H7 (cell line): ENCODE data around the gene SIGLEC7. TPM values are rescaled to one million over a fixed set of nuclear protein-coding genes. Genes with fewer than 3 reads are reported as not detected.

Experiments used
- DNase-seq: peaks from one replicate; pipeline ENCODE4 v3.0.0; 2012
- H3K27me3 ChIP-seq: 2 replicates; pipeline ENCODE4 v1.6.0; 2011; ENCODE audit warnings: mild to moderate bottlenecking, low read length; ENCODE audit not compliant: control insufficient read depth, insufficient read depth
- H3K36me3 ChIP-seq: replicated peaks from 2 replicates; pipeline ENCODE4 v1.5.1; 2011; ENCODE audit warnings: low read length; ENCODE audit not compliant: control insufficient read depth, insufficient read depth
- H3K4me3 ChIP-seq: 2 replicates; pipeline ENCODE4 v1.5.1; 2011; ENCODE audit warnings: low read depth, mild to moderate bottlenecking, control low read depth, low read length, moderate library complexity; ENCODE audit not compliant: insufficient read depth
- total RNA-seq: library from RNA; depleted of rRNA; stranded (reverse); fragments of >200 nt; shearing (Covaris generic); gene quantifications from 2 replicates; pipeline ENCODE4 v1.2.3, GENCODE V29; 2014

SIGLEC7 gene
- total RNA-seq, 1 experiment from 2014 or later: not detected

DNA sequence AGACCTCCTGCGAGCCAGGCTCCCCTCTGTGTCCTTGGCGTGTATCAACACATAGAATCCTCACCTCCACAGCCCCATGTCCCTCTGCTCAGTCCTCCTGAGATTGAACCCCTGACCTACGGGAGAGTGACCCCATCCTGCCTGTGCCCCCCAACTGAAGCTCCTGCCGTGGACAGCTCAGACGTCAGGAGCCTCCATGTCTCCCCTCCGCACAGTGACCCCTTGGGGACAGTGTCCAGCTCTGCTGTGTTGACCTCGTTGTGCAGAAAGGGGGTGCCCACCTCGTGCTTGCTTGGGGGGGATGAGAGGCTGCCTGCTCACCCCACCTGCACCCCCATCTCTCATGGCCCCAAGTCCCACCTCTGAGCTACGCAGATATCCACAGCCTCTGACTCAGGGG is 17.9 kb upstream of the SIGLEC7 start:
- no peaks in the 10 kb centered on the region for H3K36me3 ChIP-seq
- H3K27me3 ChIP-seq: no peaks in the 10 kb centered on the region; the same call in 1 of the 2 replicates
- no peak for DNase-seq
- H3K4me3 ChIP-seq: no peak overlapping the region

DNA sequence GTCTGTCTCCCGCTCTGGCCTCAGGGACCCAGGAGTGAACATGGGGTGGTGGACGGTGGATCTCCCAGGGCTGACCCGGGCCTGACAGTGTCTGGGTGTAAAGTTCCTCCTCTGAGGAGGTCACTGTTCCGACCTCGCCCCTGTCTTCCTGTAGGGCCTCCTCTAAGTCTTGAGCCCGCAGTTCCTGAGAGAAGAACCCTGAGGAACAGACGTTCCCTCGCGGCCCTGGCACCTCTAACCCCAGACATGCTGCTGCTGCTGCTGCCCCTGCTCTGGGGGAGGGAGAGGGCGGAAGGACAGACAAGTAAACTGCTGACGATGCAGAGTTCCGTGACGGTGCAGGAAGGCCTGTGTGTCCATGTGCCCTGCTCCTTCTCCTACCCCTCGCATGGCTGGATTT is 17.4 kb upstream of the SIGLEC7 start, which contains the start of gene SIGLEC9:
Gene SIGLEC9 (plus strand): TSS at position 178 of the 400 bp plus-strand sequence. CDS start 69 bp downstream, at position 247.
- Histone ChIP-seq H3K27me3 (no peaks in the 10 kb centered on the region; the same call in 1 of the 2 replicates), H3K4me3 (no peak within 1 kb of the TSS), H3K36me3 (no peaks in the 10 kb centered on the region)
- no peak for DNase-seq

DNA sequence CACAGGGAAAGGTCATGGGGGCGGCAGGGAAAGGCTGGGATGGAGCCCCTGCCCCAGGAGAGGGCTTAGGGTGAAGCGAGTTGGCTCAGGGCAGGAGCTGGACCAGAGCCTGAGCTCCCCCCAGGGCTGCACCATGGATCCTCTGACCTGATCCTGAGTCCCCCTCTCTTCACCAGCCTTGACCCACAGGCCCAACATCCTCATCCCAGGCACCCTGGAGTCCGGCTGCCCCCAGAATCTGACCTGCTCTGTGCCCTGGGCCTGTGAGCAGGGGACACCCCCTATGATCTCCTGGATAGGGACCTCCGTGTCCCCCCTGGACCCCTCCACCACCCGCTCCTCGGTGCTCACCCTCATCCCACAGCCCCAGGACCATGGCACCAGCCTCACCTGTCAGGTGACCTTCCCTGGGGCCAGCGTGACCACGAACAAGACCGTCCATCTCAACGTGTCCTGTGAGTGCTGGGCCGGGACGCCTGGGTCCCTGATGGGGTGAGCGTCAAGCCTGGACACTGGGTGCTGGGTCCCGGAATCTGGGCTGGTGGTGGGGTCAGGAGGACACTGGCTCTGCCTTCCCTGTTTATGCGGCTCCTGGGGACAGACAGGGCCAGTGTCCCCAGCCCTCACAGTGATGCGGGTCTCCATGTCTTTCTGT is 16.6 kb upstream of the SIGLEC7 start:
- no peaks in the 10 kb centered on the region for H3K27me3 ChIP-seq
- DNase-seq: no peak
- H3K4me3 ChIP-seq: no peak overlapping the region
- H3K36me3 ChIP-seq: no peaks in the 10 kb centered on the region

DNA sequence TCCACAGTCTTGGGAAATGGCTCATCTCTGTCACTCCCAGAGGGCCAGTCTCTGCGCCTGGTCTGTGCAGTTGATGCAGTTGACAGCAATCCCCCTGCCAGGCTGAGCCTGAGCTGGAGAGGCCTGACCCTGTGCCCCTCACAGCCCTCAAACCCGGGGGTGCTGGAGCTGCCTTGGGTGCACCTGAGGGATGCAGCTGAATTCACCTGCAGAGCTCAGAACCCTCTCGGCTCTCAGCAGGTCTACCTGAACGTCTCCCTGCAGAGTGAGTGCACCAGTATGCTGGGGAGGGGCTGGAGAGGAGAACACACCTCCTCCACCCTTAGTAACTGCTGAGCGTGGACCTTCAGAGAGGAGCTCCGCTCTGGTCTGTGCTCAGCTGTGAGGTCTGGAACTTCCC is 15.1 kb upstream of the SIGLEC7 start:
- H3K27me3 ChIP-seq: no peaks in the 10 kb centered on the region
- H3K36me3 ChIP-seq: no peaks in the 10 kb centered on the region
- H3K4me3 ChIP-seq: no peak overlapping the region
- no peak for DNase-seq

DNA sequence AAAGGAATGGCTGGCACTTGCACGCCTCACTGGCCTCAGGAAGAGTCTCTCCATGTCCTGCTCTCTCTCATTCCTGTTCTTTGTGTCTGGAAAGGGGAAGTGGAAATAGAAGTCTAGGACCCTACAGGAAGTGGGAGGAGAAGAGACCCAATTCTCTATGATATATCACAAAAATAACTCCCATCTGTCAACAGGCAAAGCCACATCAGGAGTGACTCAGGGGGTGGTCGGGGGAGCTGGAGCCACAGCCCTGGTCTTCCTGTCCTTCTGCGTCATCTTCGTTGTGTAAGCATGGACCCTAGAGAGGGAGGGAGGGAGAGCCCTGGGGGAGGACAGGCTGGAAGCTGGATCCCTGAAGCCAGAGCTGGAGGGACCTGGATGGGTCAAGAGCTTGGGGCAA is 14.3 kb upstream of the SIGLEC7 start:
- Histone ChIP-seq H3K36me3 (no peaks in the 10 kb centered on the region), H3K27me3 (no peaks in the 10 kb centered on the region), H3K4me3 (no peak overlapping the region)
- DNase-seq: no peak

DNA sequence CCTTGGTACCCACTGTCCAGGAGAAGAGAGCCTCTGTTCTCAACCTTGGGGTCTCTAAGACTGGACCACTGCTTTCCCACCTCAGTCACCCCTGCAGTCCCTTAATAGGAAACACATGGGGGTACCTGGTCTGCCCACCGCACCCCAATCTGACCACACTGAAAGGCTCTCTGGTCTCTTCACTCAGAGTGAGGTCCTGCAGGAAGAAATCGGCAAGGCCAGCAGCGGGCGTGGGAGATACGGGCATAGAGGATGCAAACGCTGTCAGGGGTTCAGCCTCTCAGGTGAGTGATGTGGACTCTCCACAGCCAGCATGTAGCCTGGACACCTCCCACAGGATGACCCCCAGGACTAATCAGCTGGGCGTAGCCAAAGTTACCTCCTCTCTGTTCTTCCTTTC is 13.9 kb upstream of the SIGLEC7 start:
- no peak for DNase-seq
- no peak overlapping the region for H3K4me3 ChIP-seq

DNA sequence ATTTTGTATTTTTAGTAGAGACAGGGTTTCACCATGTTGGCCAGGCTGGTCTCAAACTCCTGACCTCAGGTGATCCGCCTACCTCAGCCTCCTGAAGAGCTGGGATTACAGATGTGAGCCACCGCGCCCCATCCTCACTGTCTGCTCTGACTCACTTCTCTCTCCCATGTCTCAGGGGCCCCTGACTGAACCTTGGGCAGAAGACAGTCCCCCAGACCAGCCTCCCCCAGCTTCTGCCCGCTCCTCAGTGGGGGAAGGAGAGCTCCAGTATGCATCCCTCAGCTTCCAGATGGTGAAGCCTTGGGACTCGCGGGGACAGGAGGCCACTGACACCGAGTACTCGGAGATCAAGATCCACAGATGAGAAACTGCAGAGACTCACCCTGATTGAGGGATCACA is 12.4 kb upstream of the SIGLEC7 start:
- H3K27me3 ChIP-seq: no peaks in the 10 kb centered on the region
- DNase-seq: no peak
- H3K36me3 ChIP-seq: no peaks in the 10 kb centered on the region
- H3K4me3 ChIP-seq: no peak overlapping the region

More for the DNA sequence above, 13.9 kb upstream of the SIGLEC7 start:
- Histone ChIP-seq H3K36me3 (no peaks in the 10 kb centered on the region), H3K27me3 (no peaks in the 10 kb centered on the region)

DNA sequence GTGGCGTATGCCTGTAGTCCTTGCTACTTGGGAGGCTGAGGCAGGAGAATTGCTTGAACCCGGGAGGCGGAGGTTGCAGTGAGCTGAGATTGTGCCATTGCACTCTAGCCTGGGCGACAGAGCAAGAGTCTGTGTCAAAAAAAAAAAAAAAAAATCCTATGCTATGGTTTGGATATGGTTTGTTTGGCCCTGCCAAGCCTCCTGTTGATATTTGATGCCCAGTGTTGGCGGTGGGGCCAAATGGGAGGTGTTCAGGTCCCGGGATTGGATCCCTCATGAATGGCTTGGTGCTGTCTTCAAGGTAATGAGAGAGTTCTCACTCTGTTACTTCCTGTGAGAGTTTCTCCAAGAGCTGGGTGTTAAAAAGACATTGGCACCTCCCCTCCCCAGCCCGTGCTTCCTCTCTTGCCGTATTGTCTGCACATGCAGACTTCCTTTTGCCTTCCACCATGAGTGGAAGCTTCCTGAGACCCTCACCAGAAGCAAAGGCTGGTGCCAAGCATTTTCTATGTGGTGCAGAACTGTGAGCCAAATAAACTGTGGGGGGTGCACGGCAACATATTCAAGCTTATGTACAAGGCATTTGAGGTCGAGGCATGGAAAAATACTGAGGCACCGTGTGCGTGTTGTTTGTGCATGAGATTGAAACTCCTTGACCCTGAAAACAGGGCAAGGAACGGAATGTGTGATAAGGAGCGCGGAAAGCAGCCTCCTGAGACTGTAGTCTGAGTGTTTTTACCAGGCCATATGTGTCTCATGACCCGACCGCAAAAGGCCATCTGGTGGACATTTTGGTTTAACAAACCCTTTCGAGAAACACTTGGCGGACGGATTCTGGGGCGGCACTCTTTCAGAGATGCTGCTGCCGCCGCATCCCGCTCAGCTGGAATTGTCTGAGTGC is 10.1 kb upstream of the SIGLEC7 start:
- Histone ChIP-seq H3K27me3 (no peaks in the 10 kb centered on the region), H3K36me3 (no peaks in the 10 kb centered on the region), H3K4me3 (no peak overlapping the region)
- DNase-seq: no peak

DNA sequence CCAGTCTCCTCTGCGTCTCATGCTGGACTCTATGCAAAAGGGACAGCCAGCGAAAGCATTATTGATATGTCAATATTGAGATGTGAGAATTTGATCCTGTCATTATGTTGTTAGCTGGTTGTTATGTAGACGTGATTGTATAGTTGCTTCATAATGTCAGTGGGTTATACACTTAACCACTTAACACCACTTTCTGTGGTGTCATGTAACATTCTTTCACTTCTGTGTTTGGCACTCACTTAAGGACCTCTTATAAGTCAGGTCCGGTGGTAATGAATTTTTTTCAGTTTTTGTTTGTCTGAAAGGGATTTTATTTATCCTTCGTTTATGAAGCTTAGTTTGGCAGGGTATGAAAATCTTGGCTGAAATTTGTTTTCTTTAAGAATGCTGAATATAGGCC is 7.1 kb upstream of the SIGLEC7 start:
- Histone ChIP-seq H3K4me3 (no peak overlapping the region), H3K27me3 (no peaks in the 10 kb centered on the region), H3K36me3 (no peaks in the 10 kb centered on the region)
- no peak for DNase-seq

DNA sequence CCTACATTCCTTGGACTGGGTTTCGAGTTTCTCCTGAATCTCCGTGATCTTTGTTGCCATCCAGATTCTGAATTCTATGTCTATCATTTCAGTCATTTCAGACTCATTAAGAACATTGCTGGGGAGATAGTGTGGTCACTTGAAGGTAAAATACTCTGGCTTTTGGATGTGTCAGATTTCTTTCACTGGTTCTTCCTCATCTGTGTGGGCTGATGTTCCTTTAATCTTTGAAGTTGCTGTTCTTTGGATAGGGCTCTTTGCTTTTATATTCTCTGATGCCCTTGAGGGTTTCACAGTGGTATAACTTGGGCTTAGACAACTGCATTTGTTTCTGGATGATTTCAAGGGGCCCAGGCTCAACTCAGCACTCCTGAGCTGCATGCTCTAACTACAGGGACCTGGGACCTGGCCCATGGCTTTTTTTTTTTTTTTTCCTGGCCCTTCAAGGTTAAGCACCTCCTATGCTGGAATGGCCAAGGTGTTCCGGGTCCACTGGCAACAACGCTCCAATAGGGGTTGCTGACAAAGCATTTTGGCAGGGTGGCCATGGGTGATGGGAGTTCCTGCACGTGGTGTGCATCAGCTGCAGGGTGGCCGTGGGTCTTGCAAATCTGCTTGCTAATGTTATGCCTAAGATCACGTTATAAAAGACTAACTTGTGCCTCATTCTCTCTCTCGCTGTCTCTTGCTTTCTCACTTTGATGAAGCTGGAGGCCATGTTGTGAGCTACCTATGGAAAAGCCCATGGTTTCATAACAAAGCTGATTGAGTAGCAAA is 5.9 kb upstream of the SIGLEC7 start:
- H3K36me3 ChIP-seq: no peaks in the 10 kb centered on the region
- DNase-seq: no peak
- H3K4me3 ChIP-seq: no peak overlapping the region
- H3K27me3 ChIP-seq: no peaks in the 10 kb centered on the region

DNA sequence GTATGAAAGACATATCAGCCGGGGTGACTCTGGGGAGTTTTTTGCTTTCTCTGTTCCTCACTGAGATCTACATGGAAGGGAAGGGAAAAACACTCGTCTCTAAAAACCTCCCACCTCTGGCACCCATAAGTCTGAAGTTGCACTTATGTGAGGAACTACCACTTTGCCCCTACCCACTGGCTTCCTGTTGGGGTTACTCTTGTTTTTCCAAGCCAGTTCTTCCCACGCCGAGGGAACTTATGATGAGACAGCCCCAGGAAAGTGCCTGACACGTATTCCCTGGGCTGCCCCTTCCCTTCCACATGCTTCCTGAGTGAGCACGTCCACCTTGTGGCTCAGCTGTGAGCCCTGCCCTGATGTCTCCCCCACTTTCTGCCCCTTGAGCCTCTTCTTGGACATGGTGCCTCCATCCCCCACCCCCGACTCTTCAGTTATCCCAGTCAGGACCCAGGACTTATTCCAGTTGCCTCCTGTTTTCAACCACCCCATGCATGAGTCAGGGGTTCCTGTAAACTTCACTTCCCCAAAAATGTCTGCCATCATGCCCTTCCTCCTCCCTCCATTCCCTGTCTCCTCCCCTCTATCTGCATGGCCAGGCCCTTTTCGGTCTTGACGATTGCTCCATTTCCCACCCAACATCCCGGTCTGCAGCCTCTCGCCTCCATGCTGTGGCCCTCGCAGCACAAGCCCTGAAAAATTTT is 5.1 kb upstream of the SIGLEC7 start:
- no peak overlapping the region for H3K4me3 ChIP-seq
- no peak for DNase-seq
- H3K27me3 ChIP-seq: no peaks in the 10 kb centered on the region
- no peaks in the 10 kb centered on the region for H3K36me3 ChIP-seq

DNA sequence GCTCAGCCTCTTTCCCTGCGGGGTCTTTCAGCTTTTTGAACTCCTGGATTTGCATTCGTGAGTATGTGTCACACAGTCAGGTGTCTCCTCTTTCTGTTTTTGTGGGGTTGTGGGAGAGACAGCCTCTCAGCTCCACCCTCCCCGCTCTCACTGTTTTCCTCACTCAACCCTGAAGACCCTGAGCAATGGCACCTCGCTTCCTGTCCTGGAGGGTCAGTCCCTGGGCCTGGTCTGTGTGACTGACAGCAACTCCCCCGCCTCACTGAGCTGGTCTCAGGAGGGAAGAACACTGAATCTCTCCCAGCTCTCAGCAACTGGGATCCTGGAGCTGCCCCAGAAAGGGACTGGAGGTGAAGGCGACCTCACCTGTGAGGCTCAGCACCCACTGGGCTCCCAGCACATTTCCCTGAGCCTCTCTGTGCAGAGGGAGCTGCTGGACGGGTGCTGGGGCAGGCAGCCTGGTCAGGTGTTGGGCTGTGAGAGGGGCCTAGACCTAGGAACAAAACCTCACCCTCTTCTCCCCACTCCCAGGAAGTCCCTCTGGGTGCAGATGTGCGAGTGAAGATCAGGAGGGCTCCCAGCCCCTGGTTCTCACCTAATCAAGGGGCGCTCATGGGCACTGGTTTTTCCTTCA is 4.2 kb upstream of the SIGLEC7 start:
- no peaks in the 10 kb centered on the region for H3K27me3 ChIP-seq
- DNase-seq: no peak
- H3K4me3 ChIP-seq: no peak overlapping the region
- H3K36me3 ChIP-seq: no peaks in the 10 kb centered on the region

DNA sequence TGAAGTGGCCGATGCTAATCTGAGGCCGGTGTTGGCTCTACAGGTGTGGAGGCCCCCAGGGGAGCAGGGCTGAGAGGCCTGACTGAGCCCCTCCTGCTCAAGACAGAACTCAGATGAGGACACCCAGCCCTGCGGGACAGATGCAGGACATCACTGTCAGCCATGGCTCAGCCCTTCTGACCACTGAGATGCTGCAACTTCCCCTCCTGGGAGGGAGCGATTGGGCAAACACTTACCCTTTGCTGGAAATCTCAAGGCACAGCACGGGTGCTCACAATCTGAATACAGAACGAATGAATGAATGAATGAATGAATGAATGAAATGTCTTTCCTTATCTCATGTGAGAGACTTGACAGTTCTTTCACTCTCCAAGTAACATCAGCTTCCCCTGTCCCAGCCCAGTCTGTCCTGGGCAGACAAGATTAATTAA is 3.5 kb upstream of the SIGLEC7 start:
- DNase-seq: no peak
- H3K36me3 ChIP-seq: no peaks in the 10 kb centered on the region
- H3K27me3 ChIP-seq: no peaks in the 10 kb centered on the region
- no peak overlapping the region for H3K4me3 ChIP-seq
